Measurements from ENCODE around the gene CD81. TPM values are rescaled to one million over a fixed set of nuclear protein-coding genes. Genes with fewer than 3 reads are reported as not detected.

CD81 gene
- total RNA-seq, 4 donors from 2014 or later: 498 to 652 (median 582) TPM

- intact Hi-C loops (cut with DNase I): no loop called here
- Histone ChIP-seq H3K27me3 (no peaks in the 10 kb centered on the region), H3K4me3 (no peak overlapping the region), H3K4me1 (no peaks in the 10 kb centered on the region), H3K36me3 (no peaks in the 10 kb centered on the region), H3K27ac (replicated peaks in 1 of 4) (no peak overlapping the region), H3K9me3 (peaks cover 0 to 7% (median 0%) of the 10 kb centered on the region in 4 donors)
- no peak for DNase-seq (ENCODE audit: extremely low spot score)
- 71% methylated on average over 5 of the region's 5 CpGs for WGBS
- TF ChIP-seq POLR2A (IDR thresholded peaks at IDR 0.05; ENCODE audit: low read depth) (no peak), CTCF (IDR thresholded peaks at IDR 0.05) (no peak), POLR2AphosphoS5 (IDR thresholded peaks at IDR 0.05) (no peak), EP300 (IDR thresholded peaks at IDR 0.05) (no peak)
Measured at GRCh38 chr11:2342981-2343380, 34.1 kb upstream of the CD81 start.

DNA sequence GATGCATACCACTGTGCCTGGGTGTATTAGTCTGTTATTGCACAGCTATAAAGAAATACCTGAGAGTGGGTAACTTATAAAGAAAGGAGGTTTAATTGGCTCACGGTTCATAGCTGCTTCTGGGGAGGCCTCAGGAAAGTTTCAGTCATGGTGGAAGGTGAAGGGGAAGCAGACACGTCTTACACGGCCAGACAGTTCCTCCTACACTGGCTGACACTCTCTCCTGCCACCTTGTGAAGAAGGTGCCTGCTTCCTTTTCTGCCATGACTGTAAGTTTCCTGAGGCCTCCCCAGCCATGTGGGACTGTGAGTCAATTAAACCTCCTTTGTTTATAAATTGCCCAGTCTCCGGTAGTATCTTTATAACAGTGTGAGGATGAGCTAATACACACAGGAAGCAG lies 33.6 kb upstream of the CD81 start:
- H3K36me3 ChIP-seq: no peaks in the 10 kb centered on the region
- no peak overlapping the region for H3K27ac ChIP-seq (replicated peaks in 1 of 4)
- no peak for DNase-seq (ENCODE audit: extremely low spot score)
- WGBS: 84% methylated on average over 4 of the region's 4 CpGs
- intact Hi-C loops (cut with DNase I): no loop called here
- H3K4me3 ChIP-seq: no peak overlapping the region
- no peaks in the 10 kb centered on the region for H3K4me1 ChIP-seq
- peaks cover 0 to 7% (median 0%) of the 10 kb centered on the region in 4 donors for H3K9me3 ChIP-seq
- H3K27me3 ChIP-seq: no peaks in the 10 kb centered on the region
- no peak for TF ChIP-seq POLR2AphosphoS5 (IDR thresholded peaks at IDR 0.05)

DNA sequence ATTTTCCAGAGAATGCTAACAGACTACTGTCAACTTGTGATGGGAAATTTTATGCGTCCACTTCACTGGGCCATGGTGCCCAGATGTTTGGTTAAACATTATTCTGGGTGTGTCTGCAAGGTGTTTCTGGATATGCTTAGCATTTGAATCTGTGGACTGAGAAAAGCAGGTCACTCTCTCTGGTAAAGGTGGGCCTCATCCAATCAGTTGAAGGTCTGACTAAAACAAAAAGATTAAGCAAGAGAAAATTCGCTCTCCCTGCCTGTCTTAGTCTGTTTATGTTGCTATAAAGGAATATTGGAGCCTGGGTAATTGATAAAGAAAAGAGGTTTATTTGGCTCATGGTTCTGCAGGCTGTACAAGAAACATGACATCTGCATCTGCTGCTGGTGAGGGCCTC lies 32.1 kb upstream of the CD81 start:
- Histone ChIP-seq H3K27ac (replicated peaks in 1 of 4) (no peak overlapping the region), H3K27me3 (no peaks in the 10 kb centered on the region), H3K9me3 (peaks cover 0 to 18% (median 6%) of the 10 kb centered on the region in 4 donors), H3K36me3 (no peaks in the 10 kb centered on the region), H3K4me1 (no peaks in the 10 kb centered on the region), H3K4me3 (no peak overlapping the region)
- 82% methylated on average over 2 of the region's 2 CpGs for WGBS
- intact Hi-C loops (cut with DNase I): no loop called here
- TF ChIP-seq POLR2AphosphoS5 (IDR thresholded peaks at IDR 0.05): no peak
- TF ChIP-seq EP300 (IDR thresholded peaks at IDR 0.05): no peak
- no peak for TF ChIP-seq POLR2A (IDR thresholded peaks at IDR 0.05; ENCODE audit: low read depth)
- no peak for TF ChIP-seq CTCF (IDR thresholded peaks at IDR 0.05)
- DNase-seq (ENCODE audit: extremely low spot score): no peak

GRCh38 chr11:2346014-2346413 lies 31.1 kb upstream of the CD81 start:
- no peak overlapping the region for H3K4me3 ChIP-seq
- no peaks in the 10 kb centered on the region for H3K36me3 ChIP-seq
- peaks cover 0 to 18% (median 7%) of the 10 kb centered on the region in 4 donors for H3K9me3 ChIP-seq
- H3K27ac ChIP-seq (replicated peaks in 1 of 4): no peak overlapping the region
- no peaks in the 10 kb centered on the region for H3K4me1 ChIP-seq
- no peak for DNase-seq (ENCODE audit: extremely low spot score)
- no peaks in the 10 kb centered on the region for H3K27me3 ChIP-seq
- intact Hi-C loops (cut with DNase I): no loop called here
- WGBS: 69% methylated on average over 3 of the region's 4 CpGs
- no peak for TF ChIP-seq CTCF (IDR thresholded peaks at IDR 0.05)
- no peak for TF ChIP-seq POLR2A (IDR thresholded peaks at IDR 0.05; ENCODE audit: low read depth)
- no peak for TF ChIP-seq EP300 (IDR thresholded peaks at IDR 0.05)
- no peak for TF ChIP-seq POLR2AphosphoS5 (IDR thresholded peaks at IDR 0.05)

DNA sequence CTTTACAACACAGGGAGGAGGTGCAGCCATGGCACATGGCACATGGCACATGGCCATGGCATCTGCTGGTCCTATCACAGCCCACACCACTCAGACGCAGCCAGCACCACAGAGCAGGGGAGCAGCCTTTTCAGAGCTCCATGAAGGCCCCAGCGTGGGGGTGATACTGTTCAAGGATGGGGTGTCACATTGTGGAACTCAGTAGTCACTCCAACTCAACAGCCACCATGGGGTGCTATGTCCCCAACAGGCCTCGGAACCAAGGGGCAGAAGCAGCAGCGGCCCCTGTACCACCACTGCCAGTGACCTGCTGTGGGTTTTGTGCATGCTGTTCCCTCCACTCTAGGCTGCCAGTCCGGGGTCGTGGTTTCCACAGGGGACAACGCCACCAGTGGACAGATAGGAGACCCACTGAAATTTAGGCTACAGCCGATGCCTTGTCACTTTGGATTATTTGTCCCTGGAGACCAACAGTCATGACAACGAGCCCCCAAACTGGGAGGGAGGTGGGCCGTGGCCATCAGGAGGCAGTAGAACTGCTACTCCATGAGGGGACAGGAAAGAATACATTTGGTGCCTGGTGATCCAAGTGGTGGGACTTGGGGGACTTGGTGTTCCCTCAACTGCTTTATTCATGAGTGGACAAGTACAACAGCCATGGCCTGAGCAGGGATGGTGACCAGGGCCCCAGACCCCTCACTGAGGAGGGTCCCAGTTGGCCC lies 30.4 kb upstream of the CD81 start:
- Histone ChIP-seq H3K4me3 (no peak overlapping the region), H3K27ac (replicated peaks in 1 of 4) (no peak overlapping the region), H3K4me1 (no peaks in the 10 kb centered on the region), H3K27me3 (no peaks in the 10 kb centered on the region), H3K36me3 (no peaks in the 10 kb centered on the region), H3K9me3 (peaks cover 0 to 18% (median 7%) of the 10 kb centered on the region in 4 donors)
- WGBS: 90% methylated on average over 9 of the region's 10 CpGs
- DNase-seq (ENCODE audit: extremely low spot score): no peak
- TF ChIP-seq POLR2A (IDR thresholded peaks at IDR 0.05; ENCODE audit: low read depth) (no peak), EP300 (IDR thresholded peaks at IDR 0.05) (no peak), POLR2AphosphoS5 (IDR thresholded peaks at IDR 0.05) (no peak), CTCF (IDR thresholded peaks at IDR 0.05) (no peak)
- intact Hi-C loops (cut with DNase I): no loop called here

Measured in esophagus muscularis mucosa (tissue), 4 donors.